GM12801 (cell line): ENCODE results near the gene OXSR1.

Source experiments
- CTCF ChIP-seq: IDR thresholded peaks from one replicate; pipeline ENCODE4 v1.5.1; 2011; ENCODE audit warnings: control low read depth; ENCODE audit not compliant: insufficient read length; ENCODE audit errors: extremely low read depth

Gene OXSR1

DNA sequence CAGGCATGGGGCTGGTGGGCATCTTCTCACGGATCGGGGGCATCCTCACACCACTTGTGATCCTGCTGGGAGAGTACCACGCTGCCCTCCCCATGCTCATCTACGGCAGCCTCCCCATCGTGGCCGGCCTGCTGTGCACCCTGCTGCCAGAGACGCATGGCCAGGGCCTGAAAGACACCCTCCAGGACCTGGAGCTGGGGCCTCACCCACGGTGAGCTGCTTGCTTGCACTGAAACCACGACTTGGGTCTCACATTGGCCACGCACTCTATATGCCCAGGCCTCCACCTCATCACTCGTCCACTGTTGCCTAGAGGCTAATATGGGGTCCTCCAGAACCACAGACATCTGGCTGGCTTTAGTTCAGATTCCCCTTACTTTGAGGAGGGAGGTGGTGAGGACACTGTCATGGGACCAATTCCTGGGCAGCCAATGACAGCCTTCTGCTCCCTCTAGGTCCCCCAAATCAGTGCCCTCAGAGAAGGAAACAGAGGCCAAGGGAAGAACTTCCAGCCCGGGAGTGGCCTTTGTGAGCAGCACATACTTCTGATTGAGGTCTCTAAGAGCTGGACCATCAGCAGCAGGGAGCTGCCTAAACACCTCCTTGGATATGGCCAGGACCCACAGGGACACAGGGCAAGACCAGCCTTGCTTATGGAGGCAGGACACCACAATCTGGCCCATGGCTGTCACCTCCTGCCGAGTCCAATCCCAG is 111.7 kb downstream of the OXSR1 start:
- no peak for TF ChIP-seq CTCF

GRCh38 chr3:38278841-38279240 is 113.5 kb downstream of the OXSR1 start:
- no peak for TF ChIP-seq CTCF

DNA sequence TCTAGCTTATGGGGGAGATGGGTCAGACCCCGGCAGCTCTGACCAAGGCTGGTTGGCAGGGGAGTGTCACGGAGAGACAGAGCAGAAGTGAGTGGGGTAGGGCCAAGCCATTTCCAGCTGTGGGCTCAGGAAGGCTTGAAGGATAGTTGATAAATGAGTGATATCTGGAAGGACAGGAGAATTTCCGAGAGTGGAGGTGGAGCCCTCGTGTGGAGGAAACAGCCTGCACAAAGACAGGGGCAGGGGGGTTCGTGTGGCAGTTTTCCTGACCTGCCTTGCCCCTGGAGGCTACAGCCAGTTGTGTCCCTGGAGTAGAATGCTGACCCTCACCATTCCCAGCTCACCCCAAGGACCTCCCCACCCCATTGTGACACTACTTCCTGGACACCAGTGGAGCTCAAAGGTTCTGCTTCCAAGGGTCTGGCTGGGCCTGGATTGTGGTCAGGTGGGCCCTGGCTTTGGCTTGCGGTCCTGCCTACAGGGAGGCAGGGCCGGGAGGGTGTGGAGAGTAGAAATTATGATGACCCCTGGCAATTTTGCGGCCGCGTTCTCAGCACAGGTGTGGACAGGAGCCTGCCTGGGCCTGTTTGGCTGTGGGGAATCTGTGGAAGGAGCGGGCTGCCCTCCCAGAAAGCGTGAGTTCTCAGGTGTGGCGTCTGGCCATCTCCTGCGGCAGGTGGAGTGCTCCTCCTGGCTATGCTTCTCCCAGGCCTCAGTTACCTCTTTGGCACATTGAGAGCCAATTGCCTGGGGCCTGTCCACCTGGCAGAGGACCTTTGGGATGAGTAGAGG is 116.8 kb downstream of the OXSR1 start, which contains the start of gene SLC22A14:
Gene SLC22A14, plus strand, starts transcription at position 400 of the 792 bp plus-strand sequence. CDS start 23,733 bp downstream, outside the sequence.
- TF ChIP-seq CTCF, result no peak

DNA sequence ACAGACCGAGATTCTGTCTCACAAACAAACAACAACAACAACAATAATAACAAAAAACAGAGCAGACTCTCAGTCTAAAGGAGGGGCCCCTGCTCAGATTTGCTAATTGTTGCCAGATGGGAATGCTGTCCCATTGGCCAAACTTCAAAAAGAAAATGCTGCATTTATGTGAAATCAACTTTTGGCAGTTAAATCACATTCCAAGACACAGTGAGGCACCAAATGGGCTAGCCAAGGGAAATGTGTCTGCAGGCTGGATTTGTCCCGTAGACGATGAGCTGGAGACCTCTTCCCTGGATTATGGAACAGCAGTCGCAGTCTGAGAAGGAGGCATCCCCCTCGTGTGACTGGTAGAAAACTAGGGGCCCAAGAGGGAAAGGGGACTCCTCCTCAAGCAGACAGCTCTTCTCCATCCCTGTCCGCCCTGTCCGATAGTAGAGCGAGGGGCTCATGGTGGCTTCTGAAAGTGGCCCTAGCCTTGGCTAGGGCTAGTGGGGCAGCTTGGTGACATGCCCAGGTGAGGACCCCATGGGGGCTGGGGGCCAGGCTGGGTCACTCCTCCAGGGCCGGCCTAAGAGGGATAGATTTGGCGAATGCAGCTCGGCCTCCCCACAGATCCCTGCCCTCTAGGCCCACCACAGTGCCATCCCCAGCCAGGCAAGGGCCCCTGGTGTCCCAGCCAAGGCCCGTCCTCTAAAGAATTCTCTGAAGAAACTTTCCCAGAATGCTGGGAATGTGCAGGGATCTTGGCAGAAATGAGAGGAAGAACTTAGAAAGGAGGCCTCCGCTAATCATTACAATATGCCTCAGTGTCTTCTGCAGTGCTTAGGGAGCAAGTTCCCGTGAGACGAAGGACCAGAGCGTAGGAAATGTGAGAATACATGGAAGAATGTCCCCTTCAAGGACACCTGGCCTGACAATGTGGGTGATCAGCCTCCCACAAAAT is 118.7 kb downstream of the OXSR1 start:
- no peak for TF ChIP-seq CTCF

GRCh38 chr3:38284756-38285150 is 119.4 kb downstream of the OXSR1 start:
- no peak for TF ChIP-seq CTCF

GRCh38 chr3:38297537-38297936 is 132.2 kb downstream of the OXSR1 start:
- TF ChIP-seq CTCF, result no peak
